HG03558 (cell line): ENCODE measurements around the gene CNTNAP4.

Experiments used
- ATAC-seq: cut with Tn5 transposase; IDR thresholded peaks from one replicate; pipeline ENCODE4 v1.9.1; 2021; ENCODE audit warnings: moderate number of reproducible peaks; ENCODE audit not compliant: unreplicated experiment; ENCODE audit errors: extremely low read depth

The CNTNAP4 gene

DNA sequence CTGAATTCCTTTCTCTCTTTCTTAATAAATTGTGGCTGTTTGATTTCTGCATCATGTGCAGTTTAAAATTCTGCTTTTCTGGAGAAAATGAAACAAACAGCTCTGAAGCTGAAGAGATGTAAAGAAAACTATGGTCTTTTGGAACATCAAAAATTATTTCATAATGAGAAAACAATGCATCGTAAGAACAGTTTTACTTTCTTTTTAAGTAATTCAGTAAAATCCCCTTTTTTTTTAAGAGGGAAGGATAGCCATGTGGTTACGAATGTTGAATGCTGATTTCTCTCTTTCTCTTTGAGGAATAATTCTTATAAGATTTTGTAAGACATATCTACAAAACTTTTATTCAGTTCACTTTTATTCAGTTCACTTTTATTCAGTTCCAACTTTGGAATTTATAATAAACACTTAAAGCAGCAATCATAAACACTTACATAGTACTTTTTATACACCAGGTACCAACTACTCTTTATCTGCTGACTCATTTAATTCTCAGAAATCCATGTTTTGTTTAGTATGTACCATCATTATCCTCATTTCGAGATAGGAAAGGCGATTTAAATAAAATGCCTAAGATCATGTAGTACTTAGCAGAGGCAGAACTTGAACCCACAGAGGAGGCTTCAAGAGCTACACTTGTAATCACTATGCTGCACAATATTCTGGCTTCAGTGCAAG lies 26.6 kb downstream of the CNTNAP4 start:
- ATAC-seq = no peak

DNA sequence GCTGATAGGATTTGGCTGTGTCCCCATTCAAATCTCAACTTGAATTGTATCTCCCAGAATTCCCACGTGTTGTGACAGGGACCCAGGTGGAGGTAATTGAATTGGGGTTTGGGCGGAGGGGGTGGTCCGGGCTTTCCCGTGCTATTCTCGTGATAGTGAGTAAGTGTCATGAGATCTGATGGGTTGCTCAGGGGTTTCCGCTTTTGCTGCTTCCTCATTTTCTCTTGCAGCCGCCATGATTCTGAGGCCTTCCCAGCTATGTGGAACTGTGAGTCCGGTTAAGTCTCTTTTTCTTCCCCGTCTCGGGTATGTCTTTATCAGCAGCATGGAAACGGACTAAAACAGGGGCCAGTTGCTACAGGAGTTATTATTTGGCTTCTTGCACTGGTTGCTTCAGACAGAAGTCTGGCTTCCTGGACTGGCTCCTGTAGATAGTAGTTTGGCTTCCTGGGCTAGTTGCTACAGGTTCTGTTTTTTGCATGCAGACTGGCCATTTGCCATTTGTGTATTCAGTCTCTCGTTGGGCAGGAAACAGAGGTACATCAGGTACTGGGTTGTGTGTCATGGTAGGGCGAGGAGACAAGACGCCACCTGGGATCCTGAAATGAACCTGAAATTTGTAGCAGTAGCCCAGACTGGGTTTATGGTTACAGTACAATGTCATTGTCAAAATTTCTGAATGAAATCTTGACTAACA lies 32.6 kb downstream of the CNTNAP4 start:
- ATAC-seq = no peak

DNA sequence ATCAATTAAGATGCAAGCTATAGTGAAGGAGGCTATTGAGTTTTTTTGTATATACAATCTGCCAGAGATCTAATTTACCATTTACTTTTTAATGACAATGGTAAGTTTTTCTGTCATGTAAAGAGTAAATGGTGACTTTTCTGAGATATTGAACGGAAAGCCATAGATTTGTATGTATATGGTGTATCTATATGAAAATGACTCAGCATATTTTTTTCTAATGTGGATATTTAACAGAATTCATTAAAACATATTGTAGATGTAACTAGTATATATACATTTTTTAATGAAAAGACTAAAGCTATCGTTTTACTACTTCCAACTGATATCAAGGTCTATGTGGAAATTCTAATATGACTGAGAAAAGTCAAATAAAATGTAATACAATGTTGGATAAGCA lies 34.1 kb downstream of the CNTNAP4 start:
- ATAC-seq = no peak

DNA sequence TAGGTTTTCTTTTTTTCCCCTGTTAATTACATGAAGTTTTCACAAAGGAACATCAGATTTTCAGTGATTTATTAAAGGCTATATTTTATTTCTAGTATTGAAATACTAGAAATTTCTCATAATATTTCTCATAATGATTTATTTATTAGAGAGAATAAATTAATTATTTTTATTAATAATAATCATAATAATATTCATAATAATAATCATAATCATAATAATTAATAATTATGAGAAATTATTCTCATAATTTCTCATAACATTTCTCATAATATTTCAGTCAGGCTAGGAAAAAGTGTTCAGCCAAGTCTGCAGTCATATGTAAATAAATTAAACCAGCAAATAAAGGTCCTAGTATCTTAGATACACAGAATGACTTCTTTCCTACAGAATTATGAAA lies 41.4 kb downstream of the CNTNAP4 start:
- no peak for ATAC-seq

DNA sequence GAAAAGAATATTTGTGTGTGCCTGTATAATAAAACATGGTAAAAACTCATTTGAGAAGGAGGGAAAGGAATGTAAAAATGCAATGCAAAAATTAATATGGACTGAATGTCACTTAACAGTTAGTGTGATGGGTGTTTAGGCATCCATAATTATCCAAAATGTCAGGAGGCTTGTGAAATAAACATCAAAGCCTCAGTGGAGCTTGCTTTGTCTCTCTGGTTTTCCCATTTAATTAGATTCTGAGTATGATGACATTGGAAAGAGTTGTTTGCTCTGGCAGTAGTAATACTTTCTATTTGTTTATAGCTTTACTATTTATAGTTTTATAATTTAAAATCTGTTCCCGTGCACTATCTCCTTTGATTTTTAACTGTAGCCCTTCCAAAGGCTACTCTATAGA lies 51.9 kb downstream of the CNTNAP4 start:
- no peak for ATAC-seq

DNA sequence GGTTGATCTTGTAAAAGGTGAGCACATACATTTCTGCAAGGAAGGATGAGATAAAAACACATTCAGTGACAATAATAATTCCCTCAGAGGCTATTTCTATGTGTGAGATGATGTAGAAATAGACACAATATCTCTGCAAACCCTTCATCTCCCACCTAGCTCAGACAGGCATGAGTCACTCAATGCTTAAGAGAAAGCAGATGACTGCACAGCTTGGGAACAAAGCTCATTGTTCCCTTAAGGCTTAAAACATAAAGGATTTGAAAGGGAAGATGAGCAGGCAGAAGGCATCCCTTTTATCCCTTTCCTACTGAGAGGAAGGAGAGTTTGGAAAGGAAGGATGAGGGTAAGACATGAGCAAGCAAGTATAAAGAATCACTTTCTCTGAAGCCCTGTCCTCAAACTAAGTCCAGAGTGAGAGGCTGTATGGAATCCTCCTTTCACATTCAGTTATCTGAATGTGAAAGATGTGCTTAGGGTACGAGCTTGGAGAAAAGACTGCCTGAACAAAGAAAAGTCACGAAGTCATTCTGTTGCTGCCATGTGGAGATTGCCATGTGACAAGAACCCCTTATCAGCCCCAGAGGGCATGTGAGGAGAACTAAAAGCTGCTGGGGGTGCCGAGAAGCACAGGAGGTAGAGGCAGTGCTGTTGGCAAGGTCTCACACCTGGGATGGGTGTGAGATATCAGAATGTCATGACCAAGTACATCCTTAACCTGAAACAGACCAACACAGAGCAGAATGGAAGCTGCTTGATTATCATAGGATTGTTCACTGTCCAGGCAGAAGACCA lies 58.2 kb downstream of the CNTNAP4 start:
- ATAC-seq = no peak

DNA sequence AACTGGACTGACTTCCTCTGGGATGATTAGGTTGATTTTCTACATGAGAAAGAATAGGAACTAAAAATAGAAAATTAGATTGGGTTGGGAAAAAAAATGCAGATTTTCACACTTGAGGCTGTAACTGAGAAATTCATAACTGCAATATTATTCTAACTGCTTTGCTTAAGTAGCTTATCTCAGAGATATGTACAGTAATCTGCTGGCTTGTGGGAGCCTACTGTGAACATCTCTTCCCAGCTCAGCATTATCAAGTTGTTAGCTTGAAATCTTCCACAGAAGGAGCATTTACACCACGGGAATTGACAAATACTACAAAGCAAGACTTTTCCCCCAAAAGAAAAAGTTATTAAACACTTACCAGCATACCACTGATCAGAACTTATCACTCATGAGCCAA lies 58.9 kb downstream of the CNTNAP4 start:
- no peak for ATAC-seq

DNA sequence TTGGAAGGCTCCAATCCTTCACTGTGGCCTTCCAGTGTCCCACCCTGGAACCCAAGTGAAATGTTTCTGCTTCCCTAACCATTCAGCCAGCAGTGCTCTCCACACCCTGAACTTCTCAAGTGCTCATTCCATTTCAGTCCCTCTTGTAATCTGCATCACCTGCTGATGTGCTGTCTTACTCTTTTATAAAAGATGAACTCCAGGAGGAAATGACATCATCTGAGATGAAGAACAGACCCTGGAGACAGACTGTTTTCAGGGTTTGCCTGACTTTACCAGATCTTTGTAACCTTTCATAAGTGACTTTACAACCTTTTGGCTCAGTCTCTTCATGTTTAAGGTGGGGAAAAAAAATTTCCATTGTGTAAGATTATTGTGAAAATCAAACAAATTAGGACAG lies 61.3 kb downstream of the CNTNAP4 start:
- no peak for ATAC-seq

DNA sequence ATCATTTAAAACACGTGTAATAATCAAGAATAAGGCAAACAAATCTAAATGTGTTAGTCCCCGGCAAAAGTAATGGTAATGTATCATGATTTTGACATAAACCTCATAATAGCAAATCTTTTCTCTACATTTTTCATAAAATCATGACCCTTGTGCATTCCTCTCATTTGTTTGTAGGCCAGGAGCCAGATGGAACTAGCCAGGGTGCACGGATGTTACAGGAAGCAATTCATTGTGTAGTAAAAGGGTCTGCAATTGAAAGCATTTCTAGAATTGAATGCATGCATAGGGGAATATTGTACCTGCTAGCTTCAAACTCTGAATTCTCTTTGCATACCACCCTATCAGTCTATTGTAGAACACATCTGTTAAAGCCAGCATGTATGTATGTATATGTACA lies 66.6 kb downstream of the CNTNAP4 start:
- ATAC-seq = no peak

DNA sequence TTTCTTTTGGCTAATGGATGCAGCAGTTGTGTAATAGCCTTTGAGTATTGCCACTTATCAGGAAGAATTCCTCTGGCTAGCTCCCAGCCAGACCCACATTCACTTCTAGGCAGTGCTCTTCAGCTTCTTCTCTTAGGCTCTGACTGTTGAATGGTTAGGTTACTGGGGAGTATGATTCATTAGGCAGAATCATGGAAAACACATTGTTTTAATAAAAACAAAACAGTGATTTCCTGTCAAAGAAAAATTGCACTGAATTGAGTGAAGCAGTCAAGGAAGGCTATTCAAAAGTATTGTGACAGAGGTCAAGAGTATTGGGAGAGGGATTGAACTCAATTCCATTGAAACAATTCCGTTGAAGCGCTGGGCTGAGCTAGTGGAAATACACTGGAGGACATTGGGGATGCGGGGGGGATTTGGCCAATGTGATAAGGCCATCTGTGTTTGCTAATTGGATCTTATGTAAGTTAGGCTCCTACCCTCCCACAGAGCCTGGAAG lies 68.0 kb downstream of the CNTNAP4 start:
- no peak for ATAC-seq

DNA sequence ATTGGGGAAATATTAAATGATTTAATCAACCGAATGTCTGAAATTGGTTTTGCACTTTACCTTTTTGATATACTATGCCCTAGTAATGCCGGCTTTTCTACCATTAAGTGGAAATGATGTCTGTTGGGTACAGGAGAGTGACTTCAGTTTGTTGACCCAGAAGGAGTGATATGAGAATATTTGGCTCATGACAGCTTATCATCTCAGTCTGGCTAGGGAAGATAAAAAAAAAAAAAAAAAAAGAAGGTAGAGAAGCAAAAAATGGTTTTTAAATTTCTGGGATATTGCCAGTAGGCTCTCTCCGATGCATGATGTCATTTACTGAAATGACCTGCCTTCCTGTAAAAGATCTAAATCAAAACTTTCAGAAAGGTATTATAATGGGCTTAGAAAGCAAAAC lies 69.0 kb downstream of the CNTNAP4 start:
- no peak for ATAC-seq

DNA sequence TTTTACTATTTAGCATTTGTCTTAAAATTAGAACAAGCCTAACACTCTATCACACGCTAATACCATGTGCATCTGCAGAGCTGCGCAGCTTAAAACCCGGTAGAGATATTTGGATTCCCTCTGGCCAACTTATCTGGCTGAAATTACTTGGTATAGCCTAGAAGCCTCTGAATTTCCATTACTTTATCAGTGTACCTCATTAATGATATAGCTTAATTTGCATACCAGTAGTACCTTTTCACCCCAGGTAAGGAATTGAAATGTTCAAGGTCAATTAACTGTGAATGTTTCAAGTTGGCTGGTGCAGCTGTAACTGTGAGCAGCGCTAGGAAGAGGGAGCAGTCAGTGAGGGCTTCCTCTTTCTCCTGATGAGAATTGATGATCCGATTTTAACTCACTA lies 74.2 kb downstream of the CNTNAP4 start:
- ATAC-seq = no peak

DNA sequence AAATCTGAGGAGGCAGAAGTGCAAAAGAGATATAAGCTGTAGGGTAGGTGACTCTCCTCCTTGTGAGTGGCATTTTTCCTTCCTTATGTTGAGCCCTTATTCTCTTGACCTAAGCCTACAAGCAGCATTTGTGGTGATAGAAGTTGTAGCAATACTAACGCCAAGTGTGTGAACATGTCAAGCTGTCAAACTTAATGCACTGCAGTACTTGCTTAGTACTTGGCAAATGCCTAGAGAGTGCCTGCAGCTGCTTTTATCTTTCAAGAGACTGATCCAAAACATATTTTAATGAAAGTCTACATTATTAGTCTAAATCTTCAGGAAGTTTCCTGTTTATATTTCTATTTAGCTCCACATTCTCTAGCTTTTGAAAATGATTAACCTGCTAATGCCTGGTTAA lies 83.2 kb downstream of the CNTNAP4 start:
- ATAC-seq = no peak

DNA sequence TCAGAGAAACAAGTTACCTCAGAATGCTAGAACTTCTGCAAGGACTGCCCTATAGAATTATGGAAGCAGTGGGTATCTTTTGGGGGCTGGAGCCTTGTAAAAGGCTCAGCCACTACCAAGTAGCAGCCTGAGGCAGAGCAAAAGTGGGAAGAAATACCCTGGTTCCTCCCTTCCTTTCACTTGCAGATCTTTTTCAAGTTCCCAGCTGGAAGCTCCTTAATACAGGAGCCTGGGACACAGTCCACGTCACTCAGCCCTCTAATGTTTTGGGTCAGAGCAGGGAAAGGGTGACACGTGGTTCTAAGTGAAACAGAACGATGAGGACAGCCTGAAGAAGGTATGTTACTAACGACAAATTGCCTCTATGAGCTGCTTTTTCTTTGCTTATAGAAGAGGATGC lies 93.1 kb downstream of the CNTNAP4 start:
- ATAC-seq = no peak

DNA sequence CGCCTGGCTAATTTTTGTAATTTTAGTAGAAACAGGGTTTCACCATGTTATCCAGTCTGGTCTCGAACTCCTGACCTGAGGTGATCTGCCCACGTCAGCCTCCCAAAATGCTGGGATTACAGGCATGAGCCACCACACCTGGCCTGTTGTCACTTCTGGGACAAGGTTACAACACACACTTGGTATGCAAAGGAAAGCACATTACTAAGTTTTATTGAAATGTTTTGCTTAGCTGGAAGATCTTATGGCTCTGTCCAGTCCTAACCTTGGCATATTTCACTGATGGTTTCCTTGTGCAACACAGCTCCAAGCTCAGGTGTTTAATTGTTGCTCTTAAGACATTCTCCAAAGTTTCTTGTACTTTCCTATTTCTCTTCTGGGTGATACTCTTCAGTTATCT lies 94.2 kb downstream of the CNTNAP4 start:
- ATAC-seq = no peak

DNA sequence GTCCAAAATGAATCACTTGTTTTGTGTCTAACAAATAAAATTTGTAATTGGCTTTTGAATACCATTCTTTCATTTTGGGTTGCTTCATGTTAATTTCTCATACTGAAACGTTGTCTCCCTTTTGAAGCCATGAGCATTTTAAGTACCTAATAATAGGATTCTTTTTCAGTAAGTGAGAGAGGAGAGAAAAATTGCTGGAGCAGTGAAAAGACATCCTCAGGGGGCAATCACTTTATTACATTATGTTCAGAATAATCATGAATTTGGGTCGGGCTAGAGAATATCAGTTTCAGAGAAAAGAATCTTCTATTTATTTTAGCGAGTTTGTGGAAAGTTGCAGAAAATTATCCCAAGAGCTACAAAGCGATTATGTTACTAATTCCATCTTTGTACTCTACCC lies 96.8 kb downstream of the CNTNAP4 start:
- no peak for ATAC-seq

DNA sequence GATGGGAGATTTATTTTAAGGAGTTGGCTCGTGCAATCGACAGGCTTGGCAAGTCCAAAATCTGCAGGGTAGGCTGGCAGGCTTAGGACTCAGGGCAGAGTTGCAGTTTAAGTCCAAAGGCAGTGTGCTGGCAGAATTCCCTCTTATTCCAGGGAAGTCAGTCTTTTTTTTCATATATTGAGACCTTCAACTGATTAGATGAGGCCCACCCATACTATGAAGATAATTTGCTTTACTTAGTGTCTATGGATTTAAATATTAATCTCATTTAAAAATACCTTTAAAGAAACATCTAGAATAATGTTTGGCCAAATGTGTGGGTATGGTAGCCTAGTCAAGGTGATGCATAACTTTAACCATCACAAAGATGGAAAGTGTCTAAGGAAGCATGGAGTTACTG lies 99.8 kb downstream of the CNTNAP4 start:
- ATAC-seq = no peak

DNA sequence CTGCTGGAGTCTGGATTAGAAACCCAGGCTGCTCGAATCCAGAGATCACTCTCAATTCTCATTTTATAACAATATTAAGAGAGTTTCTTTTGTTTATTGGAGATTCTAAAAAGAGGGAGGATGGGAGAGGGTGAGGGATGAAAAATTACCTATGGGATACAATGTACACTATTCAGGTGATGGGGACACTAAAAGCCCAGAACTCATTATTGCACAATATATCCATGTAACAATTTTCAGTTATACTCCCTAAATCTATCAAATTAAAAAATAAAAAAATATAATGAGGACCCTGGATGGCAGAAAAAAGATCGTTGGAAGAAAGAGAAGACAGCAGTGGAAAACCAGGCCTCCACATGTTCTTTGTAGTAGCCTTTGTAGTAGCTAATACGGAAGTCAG lies 100.8 kb downstream of the CNTNAP4 start:
- no peak for ATAC-seq

DNA sequence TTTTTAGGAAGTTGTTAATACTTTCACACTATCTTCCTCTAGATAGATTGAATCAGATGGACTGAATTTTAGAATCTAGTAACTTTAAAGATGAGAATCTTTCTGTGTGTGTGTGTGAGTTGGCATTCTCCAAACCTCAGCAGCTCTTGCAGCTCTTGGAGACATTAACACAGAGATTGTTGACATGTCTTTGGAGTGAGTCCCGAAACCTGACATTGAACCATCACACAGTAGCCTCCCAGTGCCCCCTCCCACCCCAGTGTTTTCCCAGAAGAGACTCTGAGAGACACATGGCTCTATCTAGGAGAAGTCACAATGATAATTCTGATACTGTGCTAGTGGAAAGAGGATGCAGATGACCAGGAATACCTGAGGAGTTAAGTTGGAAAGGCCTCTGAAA lies 103.9 kb downstream of the CNTNAP4 start:
- no peak for ATAC-seq

DNA sequence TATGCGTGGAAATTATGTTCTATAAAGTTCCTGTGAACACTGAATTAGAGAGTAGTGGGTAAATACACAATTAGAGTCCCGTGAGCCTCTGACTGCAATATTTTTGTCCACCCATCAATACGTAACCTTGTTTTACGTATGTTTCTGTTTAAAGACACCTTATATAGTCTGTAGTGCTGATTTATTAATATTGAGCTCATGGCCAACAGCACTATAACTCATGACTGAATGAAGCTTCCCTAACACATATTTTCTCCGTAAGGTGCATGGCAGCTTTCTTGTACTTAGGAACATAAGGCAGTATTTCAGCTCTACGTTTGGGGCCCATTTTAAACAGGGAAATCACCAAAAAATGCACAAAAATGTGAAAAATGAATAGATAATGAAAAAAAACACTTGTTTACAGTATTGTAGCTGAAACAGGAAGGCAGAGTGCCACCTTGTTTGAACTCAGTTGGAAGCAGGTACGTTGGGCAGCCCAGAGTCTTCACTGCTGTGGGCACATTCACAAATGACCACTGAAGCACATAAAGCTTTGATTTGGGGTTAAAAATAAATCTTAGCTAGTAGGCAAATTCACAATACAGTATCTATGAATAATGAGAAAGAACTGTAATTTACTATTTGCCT lies 108.5 kb downstream of the CNTNAP4 start:
- ATAC-seq = no peak

DNA sequence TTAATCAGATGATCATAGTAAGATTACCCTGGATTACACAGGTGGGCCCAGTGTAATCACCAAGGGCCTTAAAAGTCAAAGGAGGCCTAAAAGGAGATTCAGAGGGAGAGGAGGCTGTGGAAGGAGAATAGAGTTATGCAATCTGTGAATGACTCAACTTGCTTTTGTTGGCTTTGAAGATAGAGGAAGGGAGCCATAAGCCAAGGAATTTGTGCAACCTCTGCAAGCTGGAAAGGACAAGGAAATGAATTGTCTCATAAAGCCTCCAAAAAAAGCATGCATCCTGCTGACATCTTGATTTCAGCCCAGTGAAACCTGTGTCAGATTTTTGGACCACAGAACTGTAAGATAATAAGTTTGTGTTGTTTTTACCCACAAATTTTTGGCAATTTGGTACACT lies 109.6 kb downstream of the CNTNAP4 start:
- no peak for ATAC-seq
